Measurements from ENCODE around the gene PDE8A.
"Not testable (repeated sequence)": the region's sequence is repeated elsewhere in the genome, so short reads cannot be mapped to it uniquely, and the experiment has no call there.

PDE8A gene

GRCh38 chr15:85188171-85188577 lies 206.5 kb downstream of the PDE8A start:
- not testable (repeated sequence) for DNase-seq

Measured in CD4-positive, alpha-beta T cell treated with Interleukin-17A for 4 hours (primary cell).